HG02870 (cell line): ENCODE results near the gene ZBTB7C.

Experiments
- ATAC-seq: cut with Tn5 transposase; IDR thresholded peaks from one replicate; pipeline ENCODE4 v1.9.1; 2021; ENCODE audit warnings: mild to moderate bottlenecking, moderate library complexity; ENCODE audit not compliant: unreplicated experiment

Gene ZBTB7C

DNA sequence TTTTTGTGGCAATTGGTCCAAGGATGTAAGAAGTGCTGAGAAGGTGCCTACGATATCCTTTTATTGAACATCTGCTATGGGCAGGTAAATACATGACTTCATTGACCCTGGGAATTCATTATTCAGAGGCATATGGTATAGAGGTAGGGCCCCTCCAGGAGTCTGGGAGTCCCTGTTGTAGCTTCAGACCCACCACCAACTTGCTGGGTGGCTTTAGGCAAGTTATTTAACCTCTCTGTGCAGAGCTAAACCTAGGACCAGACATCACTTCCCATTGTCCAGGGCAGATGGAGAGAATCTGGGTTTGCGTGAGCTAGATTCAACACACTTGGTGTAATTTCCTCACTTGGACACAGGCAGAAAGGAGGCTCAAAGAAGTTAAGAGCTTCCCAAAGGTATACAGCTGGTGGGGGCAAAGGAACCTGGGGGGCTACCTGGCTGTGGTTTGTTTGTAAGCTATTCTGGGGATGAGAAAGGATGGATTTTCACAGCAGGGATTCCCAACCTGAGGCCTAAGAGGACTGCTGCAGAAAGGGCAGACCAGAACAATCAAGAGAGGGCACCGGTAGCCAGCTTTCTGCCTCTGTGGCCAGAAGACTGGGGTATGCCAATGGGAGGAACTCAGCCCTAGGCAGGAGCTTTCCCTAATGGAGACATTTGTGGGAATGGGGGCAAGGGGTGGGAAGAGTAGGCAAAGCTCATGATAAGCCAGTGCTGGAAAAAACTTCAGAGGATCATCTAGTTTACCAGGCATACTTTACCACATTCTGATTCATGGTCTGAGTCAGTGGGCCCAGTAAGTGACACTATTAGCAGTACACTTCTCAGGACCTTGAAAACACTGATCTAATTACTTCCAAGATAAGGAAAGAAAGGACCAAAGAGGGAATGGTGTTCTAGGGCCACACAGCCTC, 376.1 kb downstream of the ZBTB7C start:
- no peak for ATAC-seq

DNA sequence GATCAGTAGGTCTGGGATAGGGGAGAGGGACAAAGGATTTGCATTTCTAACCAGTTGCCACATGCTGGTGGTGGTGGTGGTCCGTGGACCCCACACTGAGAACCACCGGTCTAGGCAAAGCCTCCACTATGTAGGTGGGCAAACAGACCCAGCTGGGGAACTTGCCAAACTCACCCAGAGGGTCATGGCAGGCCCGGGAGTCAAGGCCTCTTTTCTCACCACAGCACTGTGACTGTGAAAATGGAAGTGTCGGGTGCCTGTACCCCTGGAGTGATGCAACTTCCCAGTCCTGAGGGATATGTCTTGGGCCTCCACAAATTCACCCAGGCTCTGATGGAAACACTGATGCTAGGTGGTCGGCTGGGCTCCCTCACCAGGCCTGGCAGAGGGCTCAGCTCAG, 377.5 kb downstream of the ZBTB7C start:
- no peak for ATAC-seq

DNA sequence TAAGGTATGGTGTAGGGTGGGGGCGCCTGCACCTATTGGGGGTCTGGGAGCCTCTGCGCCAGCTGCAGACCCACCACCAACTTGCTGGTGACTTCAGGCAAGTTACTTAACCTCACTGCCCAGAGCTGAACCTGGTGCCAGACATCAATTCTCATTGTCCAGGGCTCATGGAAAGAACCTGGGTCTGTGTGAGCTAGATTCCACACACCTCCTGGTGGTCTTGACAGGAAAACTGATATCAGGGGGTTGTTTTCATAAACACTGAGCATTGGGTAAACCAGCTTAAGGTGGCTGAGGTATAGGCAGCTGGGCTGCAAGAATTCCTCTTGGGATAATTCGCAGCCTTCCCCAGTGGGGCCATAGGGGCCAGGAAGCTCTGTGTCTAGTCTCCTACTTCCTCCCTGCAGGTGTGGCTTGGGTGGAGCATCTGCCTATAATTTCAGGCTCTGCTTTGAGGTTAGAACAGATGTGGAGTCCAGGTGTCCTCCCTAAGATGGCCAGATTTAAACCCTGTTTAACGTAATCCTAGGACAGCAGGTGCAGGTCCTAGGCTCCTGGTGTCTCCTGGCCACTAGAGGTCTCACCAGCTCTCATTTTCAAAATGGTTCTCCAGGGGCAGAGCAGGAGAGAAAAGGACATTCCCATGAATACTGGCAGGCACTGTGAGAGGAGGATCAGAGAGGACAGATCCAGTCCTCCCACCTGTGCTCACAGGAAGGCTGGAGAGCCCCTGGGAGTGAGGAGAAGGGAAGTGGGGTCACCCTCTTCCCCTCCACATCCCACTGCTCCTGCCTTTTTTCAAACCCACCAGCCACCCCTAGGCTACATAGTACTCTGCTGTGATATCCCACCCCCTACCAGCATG, 378.3 kb downstream of the ZBTB7C start:
- ATAC-seq = no peak

DNA sequence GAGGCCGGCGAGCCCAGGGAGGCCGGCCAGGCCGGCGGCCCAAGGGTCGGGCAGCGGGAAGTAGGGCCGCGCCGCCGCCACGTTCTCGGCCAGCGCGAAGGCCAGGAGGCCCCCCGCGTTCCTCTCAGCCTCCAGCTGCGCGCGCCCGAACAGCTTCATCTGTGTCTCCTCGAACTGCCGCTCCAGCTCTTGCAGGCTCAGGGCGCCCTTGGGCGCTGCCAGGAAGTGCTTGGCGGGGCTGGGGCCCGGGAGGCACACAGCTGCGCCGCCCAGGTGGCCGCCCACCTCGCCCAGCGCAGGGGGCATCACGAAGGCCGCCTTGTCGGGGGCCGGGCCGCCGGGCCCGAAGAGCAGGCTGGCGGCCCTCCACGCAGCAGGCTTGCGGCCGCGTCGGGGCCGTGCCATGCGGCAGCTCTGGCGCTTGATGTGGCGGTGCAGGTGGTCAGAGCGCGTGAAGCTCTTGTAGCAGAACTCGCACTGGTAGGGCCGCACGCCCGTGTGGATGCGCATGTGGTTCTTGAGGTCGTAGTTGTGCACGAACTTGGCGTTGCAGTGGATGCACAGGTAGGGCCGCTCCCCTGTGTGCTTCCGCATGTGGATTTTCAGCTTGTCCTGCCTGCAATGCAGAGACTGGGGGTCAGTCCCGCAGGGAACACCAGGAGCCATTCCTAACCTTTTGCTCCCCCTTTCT, 379.7 kb downstream of the ZBTB7C start:
- ATAC-seq = no peak

DNA sequence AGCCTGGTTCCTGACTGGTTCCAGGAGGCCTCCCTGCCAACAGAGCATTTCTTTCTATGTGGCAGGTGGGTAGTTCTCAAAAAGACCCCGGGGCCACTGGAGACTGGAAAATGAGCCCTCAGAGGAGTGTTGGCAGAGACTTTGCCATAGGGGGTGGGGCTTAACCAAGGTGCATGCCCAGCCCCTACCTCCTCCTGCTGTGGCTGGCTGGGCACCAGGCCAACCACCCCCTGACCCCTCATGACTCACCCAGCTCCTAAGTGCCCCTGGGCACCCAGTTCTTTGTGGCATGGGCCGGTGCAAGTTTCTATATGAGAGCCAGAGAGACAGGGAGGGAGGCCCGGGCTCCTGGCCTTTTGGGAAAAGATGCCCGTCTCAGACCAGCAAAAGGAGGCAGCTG, 380.5 kb downstream of the ZBTB7C start:
- ATAC-seq = no peak

DNA sequence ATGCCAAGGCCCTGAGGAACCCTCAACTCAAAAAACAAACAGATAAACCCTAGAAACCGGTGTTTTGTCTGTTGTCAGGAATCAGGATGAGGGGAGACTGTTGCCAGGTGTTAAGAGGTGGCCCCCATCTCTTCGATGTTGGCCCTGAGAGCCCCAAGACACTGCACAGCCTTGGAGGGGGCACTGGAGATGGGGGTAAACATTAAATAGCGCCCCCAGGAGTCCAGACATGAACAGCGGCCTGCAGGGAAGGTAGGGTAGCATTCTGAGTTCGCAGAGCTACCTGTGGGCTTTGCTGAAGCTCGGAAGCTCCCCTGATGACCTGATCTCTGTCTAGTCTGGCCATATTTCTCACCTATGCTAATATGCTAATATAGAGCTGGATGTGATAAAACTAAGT, 381.1 kb downstream of the ZBTB7C start:
- no peak for ATAC-seq

- no peak for ATAC-seq
Observed at GRCh38 chr18:48027401-48027963, 381.7 kb downstream of the ZBTB7C start.

DNA sequence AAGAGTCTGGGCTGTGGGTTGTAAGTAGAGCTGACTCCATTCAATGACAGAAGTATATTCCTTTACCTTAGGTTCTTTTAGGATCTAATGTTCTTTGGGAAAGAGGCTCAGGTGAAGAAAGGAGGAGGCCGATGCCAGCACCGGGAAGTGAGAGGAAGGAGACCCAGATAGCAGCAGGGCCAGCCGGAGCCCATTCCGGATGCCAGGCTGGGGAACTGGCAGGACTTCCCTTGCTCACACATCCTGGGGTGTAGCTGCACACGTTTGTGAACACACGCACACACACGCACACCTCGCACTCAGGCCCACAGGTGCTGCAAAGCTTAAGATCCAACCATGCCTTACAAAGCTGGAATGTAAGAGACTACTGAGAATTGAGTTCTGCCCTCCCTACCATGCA, 383.0 kb downstream of the ZBTB7C start:
- no peak for ATAC-seq

DNA sequence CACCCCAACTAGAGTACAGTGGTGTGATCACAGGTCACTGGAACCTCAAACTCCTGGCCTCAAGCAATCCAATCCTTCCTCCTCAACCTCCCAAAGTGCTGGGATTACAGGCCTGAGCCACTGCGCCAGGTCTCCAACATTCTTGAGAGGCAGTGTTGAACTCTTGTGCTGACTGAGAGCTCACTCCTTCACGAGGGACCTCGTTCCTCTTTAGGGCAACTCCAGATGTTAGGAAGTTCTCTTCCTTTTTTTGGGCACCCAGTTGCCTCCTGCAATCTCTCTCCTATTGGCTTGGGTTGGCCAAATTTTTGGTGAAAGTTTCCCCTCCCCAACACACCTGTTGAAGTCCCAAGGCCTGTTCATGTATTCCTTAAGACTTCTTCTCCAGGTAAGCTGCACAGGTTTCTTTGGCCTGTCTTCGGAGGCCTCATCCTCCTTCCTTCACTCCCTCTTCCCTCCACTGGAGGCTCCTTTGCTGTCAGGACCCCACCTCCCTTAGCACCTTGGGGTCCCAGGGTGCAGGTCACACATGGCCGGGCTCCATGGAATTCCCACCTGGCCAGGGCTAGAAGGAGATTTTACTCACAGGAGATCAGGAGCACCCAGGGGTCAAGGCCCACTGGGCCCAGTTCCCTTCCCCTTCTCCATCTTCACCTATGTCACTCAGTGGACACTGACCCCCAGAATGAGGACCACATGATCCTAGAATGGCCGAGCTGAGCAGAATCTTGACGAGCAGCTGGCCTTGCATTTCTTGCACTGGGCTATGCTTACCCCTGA, 384.1 kb downstream of the ZBTB7C start:
- ATAC-seq = no peak

GRCh38 chr18:48024009-48024512, 385.1 kb downstream of the ZBTB7C start:
- ATAC-seq = no peak

- no peak for ATAC-seq
Observed at GRCh38 chr18:48023334-48024008, 385.7 kb downstream of the ZBTB7C start.

- ATAC-seq = no peak
Observed at GRCh38 chr18:48022531-48023329, 386.5 kb downstream of the ZBTB7C start.

- ATAC-seq = no peak
Observed at GRCh38 chr18:48022021-48022420, 387.2 kb downstream of the ZBTB7C start.

DNA sequence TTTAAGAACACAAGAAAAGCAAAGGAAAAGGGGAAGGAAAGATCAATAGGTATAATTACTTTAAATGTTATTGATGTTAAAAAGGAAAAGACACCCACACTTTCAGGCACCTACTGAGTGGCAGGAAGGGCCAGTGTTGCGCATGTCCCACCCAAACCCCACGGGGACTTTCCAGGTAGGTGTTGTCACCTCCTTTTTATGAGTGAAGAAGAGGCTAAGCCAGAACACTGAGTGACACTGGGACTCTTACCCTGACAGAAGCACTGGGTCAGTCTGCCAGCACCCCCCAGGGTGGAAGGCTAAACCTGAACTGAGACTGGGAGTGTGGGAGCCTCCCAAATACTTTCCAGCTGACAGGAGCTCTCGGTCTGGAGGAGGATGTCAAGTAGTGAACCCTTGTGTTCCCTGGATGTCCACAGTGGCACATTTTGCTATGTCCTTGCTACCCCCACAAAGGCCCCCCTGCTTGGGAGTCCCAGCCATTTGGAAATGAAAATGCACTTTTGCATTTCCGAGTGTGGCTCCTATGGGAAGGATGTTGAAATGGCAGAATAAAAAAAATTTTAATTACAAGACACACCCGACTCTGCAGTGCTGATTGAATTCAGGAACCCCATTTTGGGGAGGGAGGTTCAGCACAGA, 387.8 kb downstream of the ZBTB7C start:
- ATAC-seq = no peak

GRCh38 chr18:48020337-48021250, 388.6 kb downstream of the ZBTB7C start:
- ATAC-seq = no peak

DNA sequence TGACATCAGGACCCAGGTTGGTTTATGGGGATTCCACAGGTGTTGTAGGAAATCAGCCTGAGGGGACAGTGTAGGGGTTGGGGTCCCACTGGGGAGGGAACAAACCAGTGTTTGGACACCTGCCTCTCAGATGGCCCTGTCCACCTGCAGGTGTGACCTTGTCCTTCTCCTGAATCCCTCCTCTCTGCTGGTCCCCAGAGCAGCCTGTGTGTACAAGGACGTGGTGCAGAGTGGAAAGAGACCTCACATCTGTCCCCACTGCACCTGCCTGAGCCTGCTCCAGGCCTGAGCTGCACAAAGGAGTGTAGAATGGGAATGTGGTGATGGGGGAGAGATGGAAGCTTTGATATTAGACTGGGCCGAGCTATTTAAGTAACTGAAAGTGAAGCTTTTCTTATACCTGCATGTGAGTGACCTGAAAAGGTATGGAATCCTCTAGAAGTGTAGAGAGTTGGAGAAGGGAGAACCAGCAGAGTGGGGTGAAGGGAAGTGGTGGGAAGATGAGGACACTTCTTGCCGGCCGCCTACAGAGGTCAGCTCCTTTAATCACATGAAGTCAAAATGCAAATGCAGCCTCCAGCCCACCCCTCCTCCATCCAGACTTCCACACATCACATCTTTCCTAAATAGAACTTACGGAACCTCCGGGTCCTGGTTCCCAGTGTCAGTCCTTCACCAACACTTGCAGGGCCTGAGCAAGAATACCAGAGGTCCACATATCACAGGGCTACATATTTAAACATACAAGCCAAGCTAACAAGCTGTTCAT, 389.4 kb downstream of the ZBTB7C start:
- ATAC-seq = no peak
